SHP77 (cell line): ENCODE data around the gene SLC27A4.
"Not testable (repeated sequence)": the region's sequence is repeated elsewhere in the genome, so short reads cannot be mapped to it uniquely, and the experiment has no call there.

Experiments
- DNase-seq, 2 experiments: peaks; one replicate each; lab custom pipeline; 2025; lab: John Stamatoyannopoulos, UW

Gene SLC27A4

GRCh38 chr9:128324401-128324800 is 15.9 kb upstream of the SLC27A4 start:
- no peak for DNase-seq

- DNase-seq: no peak
Measured at GRCh38 chr9:128325629-128326028, 14.7 kb upstream of the SLC27A4 start.

DNA sequence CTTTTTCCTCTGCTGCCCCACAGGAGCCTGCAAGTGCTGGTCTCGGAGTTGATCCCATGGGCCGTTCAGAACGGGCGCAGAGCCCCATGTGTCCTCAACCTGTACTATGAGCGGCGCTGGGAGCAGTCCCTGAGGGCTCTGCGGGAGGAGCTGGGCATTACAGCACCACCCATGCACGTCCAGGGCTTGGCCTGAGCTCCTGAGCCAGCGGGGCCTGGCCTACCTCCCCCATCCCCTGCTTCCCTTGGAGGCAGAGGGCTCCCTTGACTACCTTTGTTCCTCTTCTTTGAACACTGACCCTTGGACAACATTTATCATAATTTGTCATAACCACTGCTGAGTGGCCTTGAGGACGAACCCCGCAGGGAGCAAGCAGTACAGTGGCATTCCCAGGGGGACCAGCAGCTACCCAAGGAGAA is 6.9 kb upstream of the SLC27A4 start:
- no peak for DNase-seq

GRCh38 chr9:128335161-128335560 is 5.2 kb upstream of the SLC27A4 start:
- no peak for DNase-seq

- DNase-seq: no peak
Measured at GRCh38 chr9:128335914-128336313, 4.4 kb upstream of the SLC27A4 start.

- DNase-seq: no peak
Measured at GRCh38 chr9:128337936-128338335, 2.4 kb upstream of the SLC27A4 start.

DNA sequence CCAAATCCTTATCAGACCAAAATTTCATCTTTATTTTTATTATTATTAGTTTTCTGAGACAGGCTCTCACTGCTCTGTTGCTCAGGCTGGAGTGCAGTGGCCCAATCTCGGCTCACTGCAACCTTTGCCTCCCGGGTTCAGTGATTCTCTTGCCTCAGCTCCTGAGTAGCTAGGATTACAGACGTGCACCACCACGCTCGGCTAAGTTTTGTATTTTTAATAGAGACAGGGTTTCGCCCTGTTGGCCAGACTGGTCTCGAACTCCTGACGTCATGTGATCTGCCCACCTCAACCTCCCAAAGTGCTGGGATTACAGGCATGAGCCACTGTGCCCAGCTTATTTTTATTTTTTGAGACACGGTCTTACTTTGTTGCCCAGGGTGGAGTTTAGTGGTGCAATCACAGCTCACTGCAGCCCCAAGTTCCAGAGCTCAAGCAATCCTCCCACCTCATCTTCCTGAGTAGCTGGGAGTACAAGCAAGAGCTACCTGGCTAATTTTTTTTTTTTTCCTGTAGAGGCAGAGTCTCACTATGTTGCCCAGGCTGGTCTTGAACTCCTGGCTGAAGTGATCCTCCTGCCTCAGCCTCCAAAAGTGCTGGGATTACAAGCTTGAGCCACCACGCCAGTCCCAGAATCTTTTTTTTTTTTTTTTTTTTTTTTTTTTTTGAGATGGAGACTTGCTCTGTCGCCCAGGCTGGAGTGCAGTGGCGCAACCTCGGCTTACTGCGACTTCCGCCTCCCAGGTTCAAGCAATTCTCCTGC is 1.3 kb upstream of the SLC27A4 start:
- not testable (repeated sequence) for DNase-seq

- no peak for DNase-seq
Measured at GRCh38 chr9:128340691-128341434, 536 bp downstream of the SLC27A4 start.

GRCh38 chr9:128341435-128341849 is 1.1 kb downstream of the SLC27A4 start:
- DNase-seq: peak; percentile 77 to 84

DNA sequence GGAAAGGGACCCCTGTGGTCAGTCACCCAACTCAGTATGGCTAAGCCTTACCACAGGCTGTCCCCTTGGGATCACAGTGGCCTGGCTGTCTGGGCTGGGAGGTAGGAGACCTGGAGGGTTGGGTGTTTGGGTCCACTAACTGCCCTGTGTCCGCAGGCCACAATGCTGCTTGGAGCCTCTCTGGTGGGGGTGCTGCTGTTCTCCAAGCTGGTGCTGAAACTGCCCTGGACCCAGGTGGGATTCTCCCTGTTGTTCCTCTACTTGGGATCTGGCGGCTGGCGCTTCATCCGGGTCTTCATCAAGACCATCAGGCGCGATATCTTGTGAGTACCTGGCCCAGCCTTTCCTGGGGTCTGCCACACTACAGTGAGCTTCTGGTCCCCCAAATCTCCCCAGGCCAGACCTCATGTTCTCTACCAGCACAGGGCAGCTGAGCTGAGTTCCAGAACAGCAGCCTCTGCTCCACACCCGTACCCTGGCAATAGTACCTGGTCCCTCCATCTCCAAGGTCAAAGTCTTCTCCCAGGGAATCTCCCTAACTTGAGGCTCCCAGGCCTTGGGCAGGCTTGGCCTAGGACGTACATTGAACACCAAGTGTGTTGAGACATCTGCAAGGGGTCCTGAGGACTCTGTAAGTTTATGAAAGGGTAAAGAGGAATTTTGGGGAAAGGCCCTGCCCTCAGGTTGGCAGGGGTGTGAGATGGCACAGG is 2.8 kb downstream of the SLC27A4 start:
- DNase-seq: no peak

- DNase-seq: no peak
Measured at GRCh38 chr9:128343855-128344254, 3.5 kb downstream of the SLC27A4 start.

- DNase-seq: no peak
Measured at GRCh38 chr9:128344931-128345605, 4.7 kb downstream of the SLC27A4 start.

DNA sequence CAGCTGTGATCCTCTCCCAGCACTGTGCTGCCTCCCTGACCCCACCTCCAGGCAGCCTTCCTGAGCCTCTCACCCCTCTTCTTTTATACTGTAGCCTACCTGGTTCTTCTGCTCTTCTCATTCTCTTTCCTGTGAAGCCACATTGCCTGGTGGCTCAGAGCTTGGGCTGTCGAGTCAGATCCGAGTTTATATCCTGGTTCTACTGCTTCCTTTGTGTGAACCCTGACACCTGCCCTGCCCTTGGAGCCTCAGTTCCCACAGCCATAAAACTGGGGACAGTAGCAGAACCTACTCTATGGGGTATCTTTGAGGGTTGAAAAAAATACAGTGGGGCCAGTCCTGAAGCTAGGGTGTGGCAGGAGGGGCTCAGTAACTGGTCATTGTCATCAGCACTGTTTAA is 8.8 kb downstream of the SLC27A4 start:
- no peak for DNase-seq

GRCh38 chr9:128349772-128350171 is 9.4 kb downstream of the SLC27A4 start:
- no peak for DNase-seq

- DNase-seq: no peak
Measured at GRCh38 chr9:128355451-128355850, 15.1 kb downstream of the SLC27A4 start.

DNA sequence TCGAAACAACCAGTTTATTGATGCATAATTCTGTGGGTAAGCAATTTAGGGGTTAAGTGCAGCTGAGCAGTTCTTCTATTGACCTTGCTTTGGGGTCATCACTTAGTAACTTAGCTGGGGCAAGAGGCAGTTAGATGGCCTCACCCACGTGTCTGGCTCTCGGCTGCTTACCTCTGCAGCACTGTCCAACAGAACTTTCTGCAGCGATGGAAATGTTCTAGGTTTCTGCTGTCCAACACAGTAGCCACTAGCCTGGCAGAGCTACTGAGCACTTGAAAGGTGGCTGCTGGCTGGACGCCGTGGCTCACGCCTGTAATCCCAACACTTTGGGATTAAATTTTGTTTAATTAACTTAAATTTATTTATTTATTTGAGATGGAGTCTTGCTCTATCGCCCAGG is 17.8 kb downstream of the SLC27A4 start:
- DNase-seq: no peak

GRCh38 chr9:128358861-128359260 is 18.5 kb downstream of the SLC27A4 start:
- no peak for DNase-seq

DNA sequence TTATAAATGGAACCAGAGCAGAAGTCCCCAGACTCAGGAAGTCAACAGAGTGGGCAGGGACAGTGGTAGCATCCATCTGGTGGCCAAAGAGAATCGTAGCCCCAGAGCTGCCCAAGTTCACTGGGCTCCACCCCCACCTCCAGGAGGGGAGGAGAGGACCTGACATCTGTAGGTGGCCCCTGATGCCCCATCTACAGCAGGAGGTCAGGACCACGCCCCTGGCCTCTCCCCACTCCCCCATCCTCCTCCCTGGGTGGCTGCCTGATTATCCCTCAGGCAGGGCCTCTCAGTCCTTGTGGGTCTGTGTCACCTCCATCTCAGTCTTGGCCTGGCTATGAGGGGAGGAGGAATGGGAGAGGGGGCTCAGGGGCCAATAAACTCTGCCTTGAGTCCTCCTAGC is 20.5 kb downstream of the SLC27A4 start:
- no peak for DNase-seq

GRCh38 chr9:128361296-128361985 is 21.1 kb downstream of the SLC27A4 start:
- DNase-seq: peak; percentile 32 to 80

- peak; percentile 82 to 83 for DNase-seq
Measured at GRCh38 chr9:128361986-128362646, 21.8 kb downstream of the SLC27A4 start.

- no peak for DNase-seq
Measured at GRCh38 chr9:128362774-128363173, 22.4 kb downstream of the SLC27A4 start.
